ENCODE measurements around the gene OR5A1. TPM values are rescaled to one million over a fixed set of nuclear protein-coding genes. Genes with fewer than 3 reads are reported as not detected.

Gene OR5A1
- total RNA-seq, 2 experiments from 2014 or later: not detected

- DNase-seq (no peak), ATAC-seq (ENCODE audit: poor library complexity) (no peak)
- Mint-ChIP-seq H3K27me3 (peaks cover 5% of the 10 kb centered on the region), H3K27ac (no peak within 1 kb of the TSS), H3K4me1 (ENCODE audit: low read depth) (no peaks in the 10 kb centered on the region), H3K9me3 (no peaks in the 10 kb centered on the region), H3K36me3 (ENCODE audit: low read depth) (no peaks in the 10 kb centered on the region), H3K4me3 (no peak within 1 kb of the TSS)
- no peaks in the 10 kb centered on the region for H3K9me3 ChIP-seq (ENCODE audit: control insufficient read depth in 1 of 2, insufficient read depth in 1 of 2, low read length in 2 of 2)
- POLR2A ChIA-PET: no interaction called here
- peaks cover 3 to 4% of the 10 kb centered on the region in 2 experiments for H3K27me3 ChIP-seq (ENCODE audit: control insufficient read depth in 1 of 2, insufficient read depth in 2 of 2, low read length in 2 of 2)
- CTCF ChIA-PET: no interaction called here
- H3K36me3 ChIP-seq (ENCODE audit: insufficient read depth, low read length): no peaks in the 10 kb centered on the region
- TF ChIP-seq, protein P1, sequence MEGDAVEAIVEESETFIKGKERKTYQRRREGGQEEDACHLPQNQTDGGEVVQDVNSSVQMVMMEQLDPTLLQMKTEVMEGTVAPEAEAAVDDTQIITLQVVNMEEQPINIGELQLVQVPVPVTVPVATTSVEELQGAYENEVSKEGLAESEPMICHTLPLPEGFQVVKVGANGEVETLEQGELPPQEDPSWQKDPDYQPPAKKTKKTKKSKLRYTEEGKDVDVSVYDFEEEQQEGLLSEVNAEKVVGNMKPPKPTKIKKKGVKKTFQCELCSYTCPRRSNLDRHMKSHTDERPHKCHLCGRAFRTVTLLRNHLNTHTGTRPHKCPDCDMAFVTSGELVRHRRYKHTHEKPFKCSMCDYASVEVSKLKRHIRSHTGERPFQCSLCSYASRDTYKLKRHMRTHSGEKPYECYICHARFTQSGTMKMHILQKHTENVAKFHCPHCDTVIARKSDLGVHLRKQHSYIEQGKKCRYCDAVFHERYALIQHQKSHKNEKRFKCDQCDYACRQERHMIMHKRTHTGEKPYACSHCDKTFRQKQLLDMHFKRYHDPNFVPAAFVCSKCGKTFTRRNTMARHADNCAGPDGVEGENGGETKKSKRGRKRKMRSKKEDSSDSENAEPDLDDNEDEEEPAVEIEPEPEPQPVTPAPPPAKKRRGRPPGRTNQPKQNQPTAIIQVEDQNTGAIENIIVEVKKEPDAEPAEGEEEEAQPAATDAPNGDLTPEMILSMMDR (IDR thresholded peaks at IDR 0.05): no peak
- H3K4me1 ChIP-seq (ENCODE audit: insufficient read depth, low read length): no peaks in the 10 kb centered on the region
- no peak within 1 kb of the TSS for H3K27ac ChIP-seq (ENCODE audit: low read depth in 1 of 2, low read length in 2 of 2)
- intact Hi-C loops (cut with DNase I, micrococcal nuclease): loop anchor here in 1 of 2 experiments (5.0 kb wide), 1 partner anchor 164 kb away; no protein-coding TSS in a partner anchor
- H3K4me3 ChIP-seq (ENCODE audit: low read length): no peak within 1 kb of the TSS
These were observed 9.8 kb upstream of the OR5A1 start, which contains the start of gene OR5A2 for GRCh38 chr11:59426361-59427067. TSS of gene OR5A2 (minus strand) at chr11:59426413. CDS start at chr11:59422953, 3,460 bp downstream.

GRCh38 chr11:59427068-59427382 lies 9.2 kb upstream of the OR5A1 start:
- Histone ChIP-seq H3K4me1 (ENCODE audit: insufficient read depth, low read length) (no peaks in the 10 kb centered on the region), H3K36me3 (ENCODE audit: insufficient read depth, low read length) (no peaks in the 10 kb centered on the region), H3K27me3 (ENCODE audit: control insufficient read depth in 1 of 2, insufficient read depth in 2 of 2, low read length in 2 of 2) (peaks cover 4% of the 10 kb centered on the region in 2 experiments), H3K4me3 (ENCODE audit: low read length) (no peak overlapping the region), H3K27ac (ENCODE audit: low read depth in 1 of 2, low read length in 2 of 2) (no peak overlapping the region), H3K9me3 (ENCODE audit: control insufficient read depth in 1 of 2, insufficient read depth in 1 of 2, low read length in 2 of 2) (no peaks in the 10 kb centered on the region)
- Mint-ChIP-seq H3K27ac (no peak overlapping the region), H3K4me1 (ENCODE audit: low read depth) (no peaks in the 10 kb centered on the region), H3K9me3 (no peaks in the 10 kb centered on the region), H3K36me3 (ENCODE audit: low read depth) (no peaks in the 10 kb centered on the region), H3K4me3 (no peak overlapping the region), H3K27me3 (peaks cover 8% of the 10 kb centered on the region)
- TF ChIP-seq, protein P1 (IDR thresholded peaks at IDR 0.05): no peak
- ATAC-seq (ENCODE audit: poor library complexity) (no peak), DNase-seq (no peak)
- ChIA-PET CTCF (no interaction called here), POLR2A (no interaction called here)
- intact Hi-C loops (cut with DNase I, micrococcal nuclease): loop anchor here in 1 of 2 experiments (5.0 kb wide), 1 partner anchor 165 kb away; no protein-coding TSS in a partner anchor

DNA sequence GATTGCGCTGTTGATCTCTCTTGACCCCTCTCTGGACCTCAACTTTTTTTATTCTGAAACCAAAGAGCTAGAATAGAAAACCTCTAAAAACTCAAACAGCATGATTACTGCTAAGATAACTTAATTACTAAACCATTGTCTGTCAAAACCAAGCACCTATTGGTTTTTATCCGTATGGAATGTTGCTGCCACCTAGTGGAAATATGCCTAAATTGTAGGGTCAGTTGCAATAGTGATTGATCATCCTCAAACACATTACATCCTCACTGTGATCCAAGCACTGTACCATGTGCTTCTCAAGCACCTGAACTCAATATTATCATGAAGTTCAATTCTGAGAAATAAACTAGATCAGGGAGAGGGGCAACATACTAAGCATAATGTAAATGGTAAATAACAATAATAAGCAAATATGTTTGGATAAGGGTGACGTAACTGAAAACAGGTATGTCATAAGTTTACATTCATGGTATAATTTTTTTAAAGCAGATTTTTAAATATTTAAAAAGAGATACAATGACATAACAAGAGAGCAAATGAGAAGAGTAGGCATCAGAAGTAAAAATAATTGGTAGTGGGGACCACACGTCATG lies 6.2 kb upstream of the OR5A1 start:
- Mint-ChIP-seq H3K4me3 (no peak overlapping the region), H3K27me3 (peaks cover 17% of the 10 kb centered on the region), H3K27ac (no peak overlapping the region), H3K36me3 (ENCODE audit: low read depth) (no peaks in the 10 kb centered on the region), H3K4me1 (ENCODE audit: low read depth) (no peaks in the 10 kb centered on the region), H3K9me3 (no peaks in the 10 kb centered on the region)
- ATAC-seq (ENCODE audit: poor library complexity) (peak; percentile 64), DNase-seq (peak in 9 of 14 experiments; percentile 2 to 76 (median 20))
- ChIA-PET CTCF (interaction anchor here (2.4 kb wide), 1 partner anchor 258 kb away, joined by 10 read pairs; the partner anchor contains the start of gene DTX4), POLR2A (interaction anchor here (1.1 kb wide), 1 partner anchor 88 kb away, joined by 3 read pairs; no protein-coding TSS in a partner anchor)
- TF ChIP-seq, protein P1 (IDR thresholded peaks at IDR 0.05): peak; percentile 82
- Histone ChIP-seq H3K27me3 (ENCODE audit: control insufficient read depth in 1 of 2, insufficient read depth in 2 of 2, low read length in 2 of 2) (peaks cover 0 to 4% of the 10 kb centered on the region in 2 experiments), H3K4me3 (ENCODE audit: low read length) (no peak overlapping the region), H3K9me3 (ENCODE audit: control insufficient read depth in 1 of 2, insufficient read depth in 1 of 2, low read length in 2 of 2) (no peaks in the 10 kb centered on the region), H3K36me3 (ENCODE audit: insufficient read depth, low read length) (no peaks in the 10 kb centered on the region), H3K27ac (ENCODE audit: low read depth in 1 of 2, low read length in 2 of 2) (no peak overlapping the region), H3K4me1 (ENCODE audit: insufficient read depth, low read length) (no peaks in the 10 kb centered on the region)
- intact Hi-C loops (cut with DNase I, micrococcal nuclease): loop anchor here (1.0 to 5.0 kb wide), 2 partner anchors 168 to 259 kb away; no protein-coding TSS in a partner anchor
